ENCODE data around the gene C5orf22. TPM values are rescaled to one million over a fixed set of nuclear protein-coding genes. Genes with fewer than 3 reads are reported as not detected.

Gene C5orf22
- total and polyA plus RNA-seq, 4 donors, result 10.0 to 29.8 (median 17.3) TPM

DNA sequence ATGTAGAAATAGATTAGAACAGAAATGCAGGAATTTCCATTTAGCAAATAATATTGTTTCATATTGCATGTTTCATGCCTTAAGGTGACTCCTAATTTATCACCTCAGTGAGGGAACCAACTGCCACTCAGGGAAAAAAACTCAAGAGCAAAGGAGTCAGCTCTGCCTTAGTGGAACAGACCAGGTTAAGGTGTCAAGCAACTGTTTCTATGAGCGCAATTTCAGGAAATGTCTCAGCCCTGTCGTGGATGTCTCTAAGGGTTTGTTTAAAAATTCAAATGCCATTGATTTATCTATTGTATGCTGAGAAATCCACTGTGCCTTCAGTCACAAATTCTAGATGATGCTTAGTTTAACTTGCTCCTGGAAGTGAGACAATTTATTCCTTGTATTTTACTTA is 72.1 kb downstream of the C5orf22 start:
- H3K9me3 ChIP-seq (ENCODE audit: control insufficient read depth in 4 of 4, insufficient read depth in 3 of 4, low read length in 3 of 4), result no peaks in the 10 kb centered on the region
- H3K4me1 ChIP-seq (ENCODE audit: control insufficient read depth in 5 of 5, insufficient read depth in 5 of 5, low read length in 5 of 5), result no peaks in the 10 kb centered on the region
- WGBS, 2 donors, result 70 to 72% methylated on average over 2 of the region's 2 CpGs
- H3K36me3 ChIP-seq (ENCODE audit: control insufficient read depth in 4 of 4, insufficient read depth in 4 of 4, low read length in 4 of 4), result no peaks in the 10 kb centered on the region
- no peak for DNase-seq
- no peak overlapping the region for H3K4me3 ChIP-seq
- no peak for ATAC-seq (ENCODE audit: insufficient read depth, low FRiP score)
- TF ChIP-seq, protein P1, sequence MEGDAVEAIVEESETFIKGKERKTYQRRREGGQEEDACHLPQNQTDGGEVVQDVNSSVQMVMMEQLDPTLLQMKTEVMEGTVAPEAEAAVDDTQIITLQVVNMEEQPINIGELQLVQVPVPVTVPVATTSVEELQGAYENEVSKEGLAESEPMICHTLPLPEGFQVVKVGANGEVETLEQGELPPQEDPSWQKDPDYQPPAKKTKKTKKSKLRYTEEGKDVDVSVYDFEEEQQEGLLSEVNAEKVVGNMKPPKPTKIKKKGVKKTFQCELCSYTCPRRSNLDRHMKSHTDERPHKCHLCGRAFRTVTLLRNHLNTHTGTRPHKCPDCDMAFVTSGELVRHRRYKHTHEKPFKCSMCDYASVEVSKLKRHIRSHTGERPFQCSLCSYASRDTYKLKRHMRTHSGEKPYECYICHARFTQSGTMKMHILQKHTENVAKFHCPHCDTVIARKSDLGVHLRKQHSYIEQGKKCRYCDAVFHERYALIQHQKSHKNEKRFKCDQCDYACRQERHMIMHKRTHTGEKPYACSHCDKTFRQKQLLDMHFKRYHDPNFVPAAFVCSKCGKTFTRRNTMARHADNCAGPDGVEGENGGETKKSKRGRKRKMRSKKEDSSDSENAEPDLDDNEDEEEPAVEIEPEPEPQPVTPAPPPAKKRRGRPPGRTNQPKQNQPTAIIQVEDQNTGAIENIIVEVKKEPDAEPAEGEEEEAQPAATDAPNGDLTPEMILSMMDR (IDR thresholded peaks at IDR 0.05; ENCODE audit: control extremely low read depth, extremely low read depth), result no peak
- H3K9ac ChIP-seq (ENCODE audit: insufficient read depth in 1 of 2, low read length in 2 of 2), result no peak overlapping the region
- H3K27me3 ChIP-seq (ENCODE audit: control insufficient read depth in 3 of 3, insufficient read depth in 3 of 3, low read length in 2 of 3), result no peaks in the 10 kb centered on the region
- H3K27ac ChIP-seq (ENCODE audit: low read depth in 1 of 2, low read length in 1 of 2), result no peak overlapping the region

DNA sequence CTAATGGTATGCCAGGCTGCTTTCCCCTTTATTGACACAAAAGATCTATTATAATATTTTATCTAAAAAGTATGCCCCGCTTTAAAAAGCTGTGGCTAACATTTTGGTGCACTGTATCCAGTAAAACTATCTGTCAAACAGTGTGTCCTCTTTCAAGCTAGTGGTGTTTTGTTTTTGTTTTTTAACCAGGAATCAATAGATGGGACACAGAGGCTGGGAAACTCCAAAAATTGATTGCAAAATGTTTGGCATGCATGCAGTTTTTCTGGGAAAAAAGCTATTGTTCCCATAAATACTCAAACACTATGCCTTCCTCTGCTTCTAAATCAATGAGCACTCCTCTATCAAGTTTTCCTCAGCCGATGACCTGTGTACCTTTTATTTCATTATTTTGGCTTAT is 72.5 kb downstream of the C5orf22 start:
- Histone ChIP-seq H3K9ac (ENCODE audit: insufficient read depth in 1 of 2, low read length in 2 of 2) (no peak overlapping the region), H3K9me3 (ENCODE audit: control insufficient read depth in 4 of 4, insufficient read depth in 3 of 4, low read length in 3 of 4) (no peaks in the 10 kb centered on the region), H3K4me1 (ENCODE audit: control insufficient read depth in 5 of 5, insufficient read depth in 5 of 5, low read length in 5 of 5) (no peaks in the 10 kb centered on the region), H3K27me3 (ENCODE audit: control insufficient read depth in 3 of 3, insufficient read depth in 3 of 3, low read length in 2 of 3) (no peaks in the 10 kb centered on the region), H3K27ac (ENCODE audit: low read depth in 1 of 2, low read length in 1 of 2) (no peak overlapping the region), H3K36me3 (ENCODE audit: control insufficient read depth in 4 of 4, insufficient read depth in 4 of 4, low read length in 4 of 4) (no peaks in the 10 kb centered on the region), H3K4me3 (no peak overlapping the region)
- TF ChIP-seq, protein P1 (IDR thresholded peaks at IDR 0.05; ENCODE audit: control extremely low read depth, extremely low read depth), result no peak
- WGBS, 2 donors, result 84 to 91% methylated on average over 2 of the region's 2 CpGs
- DNase-seq (no peak), ATAC-seq (ENCODE audit: insufficient read depth, low FRiP score) (no peak)

Small RNA genes within 50 kb of the gene (small RNA-seq; reads per million reads assigned to genes)
- gene RF00019 (ENCODE audit: low replicate concordance), result not detected
- gene RNU6-363P (ENCODE audit: low replicate concordance), result not detected

Other genes starting within 250 kb of the C5orf22 start
- gene DROSHA, start 208 bp upstream of the C5orf22 start, total RNA-seq, result 10 to 100 TPM; 47.6 to 92.0 TPM
- 10 to 100 TPM; 16.2 to 52.2 TPM for gene DROSHA, start 208 bp upstream of the C5orf22 start, polyA plus RNA-seq
- gene PDZD2, start 106.8 kb downstream of the C5orf22 start, total RNA-seq, result 10 to 100 TPM; 33.5 to 56.3 TPM
- 10 to 100 TPM in 1 of 2 donors, 1 to 10 TPM in 1; 9.2 to 16.2 TPM for gene PDZD2, start 106.8 kb downstream of the C5orf22 start, polyA plus RNA-seq